Measurements from ENCODE around the gene CEP72. TPM values are rescaled to one million over a fixed set of nuclear protein-coding genes. Genes with fewer than 3 reads are reported as not detected.

CEP72 gene
- total RNA-seq, 1 donor from 2014 or later = 7.0 TPM

- Mint-ChIP-seq H3K27ac (ENCODE audit: unreplicated experiment) (no peak overlapping the region), H3K36me3 (ENCODE audit: low read depth, unreplicated experiment) (peaks cover 4% of the 10 kb centered on the region), H3K27me3 (ENCODE audit: low read depth, unreplicated experiment) (no peaks in the 10 kb centered on the region), H3K9me3 (ENCODE audit: unreplicated experiment) (no peaks in the 10 kb centered on the region), H3K4me1 (ENCODE audit: low read depth, unreplicated experiment) (no peaks in the 10 kb centered on the region), H3K4me3 (ENCODE audit: unreplicated experiment) (no peak overlapping the region)
- H3K27ac ChIP-seq (ENCODE audit: low read depth, low read length) = no peak overlapping the region
- no peak overlapping the region for H2AFZ ChIP-seq (ENCODE audit: low read depth, low read length)
- no peaks in the 10 kb centered on the region for H3K9me3 ChIP-seq (ENCODE audit: insufficient read depth, low read depth, low read length)
- no peaks in the 10 kb centered on the region for H3K27me3 ChIP-seq (ENCODE audit: insufficient read depth, low read length)
- TF ChIP-seq CTCF (IDR thresholded peaks at IDR 0.05; ENCODE audit: insufficient read depth, low read depth, low read length) = no peak
- TF ChIP-seq EZH2 (IDR thresholded peaks at IDR 0.05; ENCODE audit: insufficient read depth, low read length) = no peak
- no peaks in the 10 kb centered on the region for H4K20me1 ChIP-seq (ENCODE audit: insufficient read depth, low read length)
- no peak overlapping the region for H3K4me2 ChIP-seq (ENCODE audit: low read length)
- H3K9ac ChIP-seq (ENCODE audit: low read length) = no peak overlapping the region
- H3K36me3 ChIP-seq (ENCODE audit: insufficient read depth, low read length) = no peaks in the 10 kb centered on the region
- DNase-seq (ENCODE audit: low read depth) (no peak), FAIRE-seq (no peak)
- H3K4me1 ChIP-seq (ENCODE audit: insufficient read depth, low read length) = peaks cover 8% of the 10 kb centered on the region
- H3K79me2 ChIP-seq (ENCODE audit: insufficient read depth, low read length) = no peaks in the 10 kb centered on the region
- H3K4me3 ChIP-seq (ENCODE audit: insufficient read depth, low read depth, low read length) = no peak overlapping the region
Measured at GRCh38 chr5:666816-667498, 54.8 kb downstream of the CEP72 start.

DNA sequence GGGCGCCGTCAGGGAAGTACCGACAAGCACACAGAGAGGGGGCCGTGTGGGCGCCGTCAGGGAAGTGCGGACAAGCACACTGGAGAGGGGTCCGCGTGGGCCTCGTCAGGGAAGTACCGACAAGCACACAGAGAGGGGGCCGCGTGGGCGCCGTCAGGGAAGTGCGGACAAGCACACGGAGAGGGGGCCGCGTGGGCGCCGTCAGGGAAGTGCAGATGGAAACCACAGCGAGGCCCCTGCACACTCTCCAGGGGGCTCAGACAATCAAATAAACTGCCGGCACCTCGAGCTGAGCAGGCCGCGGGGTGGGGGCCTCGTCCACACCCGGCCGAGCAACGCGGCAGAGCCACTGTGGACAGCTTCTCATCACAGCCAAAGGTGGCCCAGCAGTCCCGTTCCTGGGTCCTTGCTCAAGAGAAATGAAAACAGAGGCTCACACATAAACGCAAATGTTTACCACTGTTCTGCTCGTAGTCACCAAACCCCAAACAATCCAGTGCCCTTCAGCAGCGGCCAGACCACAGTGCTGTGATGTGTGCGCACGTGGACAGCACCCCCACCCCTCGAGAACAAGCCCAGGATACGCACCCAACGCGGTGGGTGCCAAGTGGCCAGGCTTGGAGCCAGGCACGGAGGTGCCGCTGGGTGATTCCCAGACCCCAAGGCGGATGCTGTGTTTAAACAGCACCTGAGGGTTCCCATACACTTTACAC, 56.3 kb downstream of the CEP72 start:
- no peak for DNase-seq (ENCODE audit: low read depth)
- Mint-ChIP-seq H3K36me3 (ENCODE audit: low read depth, unreplicated experiment) (peaks cover 2% of the 10 kb centered on the region), H3K27ac (ENCODE audit: unreplicated experiment) (no peak overlapping the region), H3K27me3 (ENCODE audit: low read depth, unreplicated experiment) (peaks cover 5% of the 10 kb centered on the region), H3K4me3 (ENCODE audit: unreplicated experiment) (no peak overlapping the region), H3K4me1 (ENCODE audit: low read depth, unreplicated experiment) (peaks cover 2% of the 10 kb centered on the region), H3K9me3 (ENCODE audit: unreplicated experiment) (no peaks in the 10 kb centered on the region)
- Histone ChIP-seq H2AFZ (ENCODE audit: low read depth, low read length) (no peak overlapping the region), H3K79me2 (ENCODE audit: insufficient read depth, low read length) (no peaks in the 10 kb centered on the region), H3K4me2 (ENCODE audit: low read length) (no peak overlapping the region), H3K9ac (ENCODE audit: low read length) (no peak overlapping the region), H3K36me3 (ENCODE audit: insufficient read depth, low read length) (no peaks in the 10 kb centered on the region), H3K4me3 (ENCODE audit: insufficient read depth, low read depth, low read length) (no peak overlapping the region), H3K27ac (ENCODE audit: low read depth, low read length) (no peak overlapping the region), H3K9me3 (ENCODE audit: insufficient read depth, low read depth, low read length) (no peaks in the 10 kb centered on the region), H3K27me3 (ENCODE audit: insufficient read depth, low read length) (peaks cover 9% of the 10 kb centered on the region), H4K20me1 (ENCODE audit: insufficient read depth, low read length) (no peaks in the 10 kb centered on the region), H3K4me1 (ENCODE audit: insufficient read depth, low read length) (peaks cover 21% of the 10 kb centered on the region)
- TF ChIP-seq EZH2 (IDR thresholded peaks at IDR 0.05; ENCODE audit: insufficient read depth, low read length) (no peak), CTCF (IDR thresholded peaks at IDR 0.05; ENCODE audit: insufficient read depth, low read depth, low read length) (no peak)
- FAIRE-seq = no peak

Measured in astrocyte (in vitro differentiated cells and primary cell).